GM12878 (cell line): Measurements from ENCODE around the gene SCNN1A. TPM values are rescaled to one million over a fixed set of nuclear protein-coding genes. Genes with fewer than 3 reads are reported as not detected.

Experiments
- ATAC-seq: fragments of 200-7000 bp; cut with Tn5 transposase; 3 replicates; pipeline ENCODE4 v1.9.1; 2020; ENCODE audit warnings: mild to moderate bottlenecking, moderate library complexity
- BruUV-seq: library from RNA; stranded (reverse); fragments of 400-500 nt; replicated peaks from 2 replicates; lab custom pipeline; 2021; lab: Mats Ljungman, UMichigan
- CTCF ChIA-PET: fragments of 300-600 bp; sonication (Branson Sonifier 250); formaldehyde crosslinking; extraction: SDS; loops from one replicate; lab custom pipeline; 2021; ENCODE audit warnings: inconsistent platforms; lab: Yijun Ruan, JAX
- POLR2A ChIA-PET: fragments of 350-600 bp; formaldehyde crosslinking; extraction: SDS; loops from one replicate; lab custom pipeline; 2021; ENCODE audit warnings: inconsistent platforms; lab: Charles Lee
- RAD21 ChIA-PET: fragments of 300-600 bp; sonication (Branson Sonifier 250); formaldehyde crosslinking; loops from one replicate; lab custom pipeline; 2023; ENCODE audit warnings: antibody characterized with exemption; ENCODE audit not compliant: unreplicated experiment; lab: Charles Lee
- SMC1A ChIA-PET: fragments of 300-600 bp; sonication (Branson Sonifier 250); formaldehyde crosslinking; loops from one replicate; lab custom pipeline; 2023; ENCODE audit not compliant: unreplicated experiment, uncharacterized antibody; lab: Charles Lee
- DNase-seq: peaks from one replicate; pipeline ENCODE4 v3.0.0-alpha.2; 2011; ENCODE audit warnings: low read depth, low spot score
- FAIRE-seq: peaks from 3 replicates; lab custom pipeline; 2011; peaks lifted over from hg19 to GRCh38; lab: Jason Lieb, UNC
- H2AFZ ChIP-seq: 2 replicates; pipeline ENCODE4 v1.6.0; 2011; ENCODE audit warnings: low read depth, low read length, control low read depth; ENCODE audit not compliant: control insufficient read depth
- H3K27ac ChIP-seq: 2 replicates; pipeline ENCODE4 v1.5.1; 2011; ENCODE audit warnings: control low read depth; ENCODE audit not compliant: control insufficient read depth, insufficient read depth
- H3K27me3 ChIP-seq, 2 experiments: replicated peaks in 1 of 2; 2 replicates each; pipeline versions ENCODE4 v1.6.0 to v1.6.1; 2011; ENCODE audit warnings: low read length in 1 of 2; ENCODE audit not compliant: control insufficient read depth in 2 of 2, insufficient read depth in 2 of 2
- H3K36me3 ChIP-seq, 2 experiments: 2 replicates each; pipeline ENCODE4 v1.5.1; 2011; ENCODE audit warnings: low read length in 1 of 2; ENCODE audit not compliant: control insufficient read depth in 2 of 2, insufficient read depth in 2 of 2
- H3K4me1 ChIP-seq: 2 replicates; pipeline ENCODE4 v1.6.1; 2011; ENCODE audit warnings: mild to moderate bottlenecking, low read length, moderate library complexity, mixed read lengths; ENCODE audit not compliant: control insufficient read depth, insufficient read depth
- H3K4me2 ChIP-seq: 2 replicates; pipeline ENCODE4 v1.6.0; 2011; ENCODE audit warnings: control low read depth; ENCODE audit not compliant: control insufficient read depth, insufficient read depth
- H3K4me3 ChIP-seq: fragments of 200-600 bp; sonication (generic); 2 replicates; pipeline ENCODE4 v1.5.1; 2016
- H3K79me2 ChIP-seq: 2 replicates; pipeline ENCODE4 v1.6.0; 2011; ENCODE audit warnings: low read length; ENCODE audit not compliant: control insufficient read depth, insufficient read depth
- H3K9ac ChIP-seq: 2 replicates; pipeline ENCODE4 v1.8.0; 2011; ENCODE audit warnings: low read length, control low read depth, mixed read lengths; ENCODE audit not compliant: control insufficient read depth, insufficient read depth
- H3K9me3 ChIP-seq: replicated peaks from 3 replicates; pipeline ENCODE4 v1.5.1; 2011; ENCODE audit warnings: mild to moderate bottlenecking, low read length; ENCODE audit not compliant: control insufficient read depth, insufficient read depth
- H4K20me1 ChIP-seq: 2 replicates; pipeline ENCODE4 v1.6.0; 2011; ENCODE audit not compliant: control insufficient read depth, insufficient read depth
- BRCA1 ChIP-seq: IDR thresholded peaks from 2 replicates; pipeline ENCODE4 v1.6.1; 2011; ENCODE audit warnings: low read depth, low read length, improper control_type of control experiment
- E2F4 ChIP-seq: IDR thresholded peaks from 2 replicates; pipeline ENCODE4 v1.6.1; 2012; ENCODE audit warnings: low read depth, low read length, improper control_type of control experiment
- NR2C2 ChIP-seq: IDR thresholded peaks from 2 replicates; pipeline ENCODE4 v1.6.1; 2011; ENCODE audit warnings: borderline replicate concordance, low read depth; ENCODE audit not compliant: control insufficient read depth, insufficient read length
- PAX8 ChIP-seq: fragments of 450-650 bp; IDR thresholded peaks from 2 replicates; pipeline ENCODE4 v1.6.1; 2017; ENCODE audit warnings: mild to moderate bottlenecking, moderate library complexity
- SIX5 ChIP-seq: IDR thresholded peaks from 2 replicates; pipeline ENCODE4 v1.6.1; 2011; ENCODE audit warnings: mild to moderate bottlenecking, low read depth, low read length, moderate library complexity; ENCODE audit not compliant: severe bottlenecking
- SUZ12 ChIP-seq: fragments of 200-600 bp; sonication (generic); IDR thresholded peaks from one replicate; pipeline ENCODE4 v1.6.1; 2018; ENCODE audit warnings: antibody characterized with exemption, mild to moderate bottlenecking; ENCODE audit not compliant: unreplicated experiment
- ZSCAN29 ChIP-seq: fragments of 450-650 bp; IDR thresholded peaks from 2 replicates; pipeline ENCODE4 v1.6.1; 2017; ENCODE audit warnings: mild to moderate bottlenecking, moderate library complexity
- ZZZ3 ChIP-seq: IDR thresholded peaks from 2 replicates; pipeline ENCODE4 v1.6.1; 2011; ENCODE audit warnings: low read depth; ENCODE audit not compliant: control insufficient read depth, insufficient read length
- WGBS: methylation state at CpG from one replicate; pipeline ENCODE4 v1.1.6; 2016; ENCODE audit warnings: low lambda C conversion rate; ENCODE audit not compliant: insufficient replicate concordance, insufficient coverage; ENCODE audit errors: missing lambda C conversion rate; 5-methylcytosine and 5-hydroxymethylcytosine counted together
- in situ Hi-C: fragments of 300-500 bp; cut with MboI; formaldehyde crosslinking; loops from 9 replicates; pipeline ENCODE4 v1.14.3; 2018; ENCODE audit warnings: mixed read lengths
- intact Hi-C: fragments of 100-400 bp; cut with micrococcal nuclease; formaldehyde crosslinking; loops from one replicate; pipeline ENCODE4 v1.14.2; 2022; ENCODE audit not compliant: unreplicated experiment
- polyA plus RNA-seq, 11 experiments: library from polyadenylated mRNA; depleted of rRNA in 4 of 11; unstranded in 6 of 11; stranded (reverse) in 5 of 11; fragments of >200 nt; fragmentation: Nextera tagmentation in 4 of 11; fragmentation: Illumina TruSeq in 1 of 11; extraction: Ambion mirVana in 4 of 11; extraction: Trizol in 1 of 11; gene quantifications; 1 replicate in 1 of 11; 2 replicates in 10 of 11; pipeline versions ENCODE4 v1.2.1 to v1.2.3, GENCODE V29; 2011 to 2016; ENCODE audit warnings: inconsistent platforms in 2 of 11, missing spikeins in 2 of 11, low read depth in 1 of 11
- total RNA-seq, 4 experiments: library from RNA; depleted of rRNA in 3 of 4; stranded (reverse); fragments of >200 nt in 3 of 4; fragmentation: Illumina TruSeq in 1 of 4; extraction: Trizol in 1 of 4; gene quantifications; 2 replicates each; pipeline versions ENCODE4 v1.2.1 to v1.2.3, GENCODE V29; 2013 to 2021

SCNN1A gene
- total and polyA plus RNA-seq, 10 of the 15 experiments (the other 5 are each of a cell fraction or from before 2014, with no cell fraction given), result 0.14 to 0.69 TPM; not detected in 8

GRCh38 chr12:6312529-6313325, 62.6 kb downstream of the SCNN1A start (continued):
- no peak for TF ChIP-seq PAX8
- no peak for TF ChIP-seq E2F4
- no peak for TF ChIP-seq NR2C2
- no peak for TF ChIP-seq SIX5
- TF ChIP-seq SUZ12, result no peak
- TF ChIP-seq ZSCAN29, result no peak
- no peak for TF ChIP-seq BRCA1

- no peak for TF ChIP-seq ZZZ3
- Histone ChIP-seq H3K27ac (peak overlapping the region; percentile 57), H3K36me3 (no peaks in the 10 kb centered on the region), H3K4me3 (no peak overlapping the region), H3K4me1 (peaks cover 46% of the 10 kb centered on the region), H3K79me2 (no peaks in the 10 kb centered on the region), H3K4me2 (peak overlapping the region; percentile 56; the same call in 1 of the 2 replicates), H3K9me3 (no peaks in the 10 kb centered on the region), H4K20me1 (no peaks in the 10 kb centered on the region), H3K27me3 (no peaks in the 10 kb centered on the region), H3K9ac (no peak overlapping the region), H2AFZ (no peak overlapping the region)
- BruUV-seq, result no TSS peak
- DNase-seq, result no peak
- WGBS, result 67% methylated on average over 7 of the region's 8 CpGs
- peak; percentile 1 for ATAC-seq
- POLR2A ChIA-PET, result interaction anchor here (0.8 to 1.3 kb wide), 2 partner anchors 9 to 27 kb away, joined by 3 read pairs; no protein-coding TSS in a partner anchor
- SMC1A ChIA-PET, result interaction anchor here (0.6 to 1.7 kb wide), 6 partner anchors 8 to 112 kb away, joined by 3 to 6 read pairs (median 3); no protein-coding TSS in a partner anchor
- intact Hi-C loops, result no loop called here
- in situ Hi-C loops, result no loop called here
- FAIRE-seq, result no peak
- CTCF ChIA-PET, result interaction anchor here (1.2 to 3.5 kb wide), 2 partner anchors 11 to 26 kb away, joined by 3 to 13 read pairs; no protein-coding TSS in a partner anchor
- RAD21 ChIA-PET, result interaction anchor here (1.0 to 1.8 kb wide), 5 partner anchors 11 to 150 kb away, joined by 3 to 14 read pairs (median 3); no protein-coding TSS in a partner anchor
Observed at GRCh38 chr12:6311822-6312528, 63.4 kb downstream of the SCNN1A start.
